ENCODE measurements around the gene HMG20A. TPM values are rescaled to one million over a fixed set of nuclear protein-coding genes. Genes with fewer than 3 reads are reported as not detected.

The HMG20A gene
- total and polyA plus RNA-seq, 10 of the 15 experiments (the other 5 are each of a cell fraction or from before 2014, with no cell fraction given): 30.0 to 98.7 (median 46.8) TPM

- 0 out of 2 replicates have a peak, but pooled peaks have one; percentile 44 for TF ChIP-seq NKRF (conservative IDR thresholded peaks at IDR 0.05)
- 0 out of 2 replicates have a peak, but pooled peaks have one; percentile 29 for TF ChIP-seq HSF1 (IDR thresholded peaks at IDR 0.05; ENCODE audit: low read depth, low read length)
- no peak for TF ChIP-seq RFX5 (IDR thresholded peaks at IDR 0.05; ENCODE audit: low read depth, low read length)
- no peak for TF ChIP-seq SP1 (IDR thresholded peaks at IDR 0.05; ENCODE audit: low read depth, low read length)
- TF ChIP-seq NFYA (IDR thresholded peaks at IDR 0.05; ENCODE audit: borderline replicate concordance, low read depth, low read length): no peak
- TF ChIP-seq NR2C1 (IDR thresholded peaks at IDR 0.05): peak; percentile 84
- peak; percentile 91 for TF ChIP-seq CREM (IDR thresholded peaks at IDR 0.05; ENCODE audit: low read depth)
- no peak for TF ChIP-seq CBX3 (IDR thresholded peaks at IDR 0.05; ENCODE audit: borderline replicate concordance, low read depth)
- no peak for TF ChIP-seq CHD4 (IDR thresholded peaks at IDR 0.05)
- TF ChIP-seq ZNF274 (IDR thresholded peaks at IDR 0.05; ENCODE audit: insufficient read depth, insufficient read length): no peak
- TF ChIP-seq GATAD2B (conservative IDR thresholded peaks at IDR 0.05; ENCODE audit: low read depth): peak; percentile 84
- peak; percentile 87 for TF ChIP-seq IKZF1 (conservative IDR thresholded peaks at IDR 0.05)
- peak; percentile 87 for TF ChIP-seq POLR2AphosphoS5 (IDR thresholded peaks at IDR 0.05; ENCODE audit: low read length)
- no peak for TF ChIP-seq USF2 (IDR thresholded peaks at IDR 0.05; ENCODE audit: borderline replicate concordance, low read depth, low read length)
- TF ChIP-seq JUND (IDR thresholded peaks at IDR 0.05; ENCODE audit: low read depth, low read length): no peak
- TF ChIP-seq HDAC6 (IDR thresholded peaks at IDR 0.05; ENCODE audit: unreplicated experiment): no peak
- no peak for TF ChIP-seq PAX8 (IDR thresholded peaks at IDR 0.05)
- TF ChIP-seq MEF2B (IDR thresholded peaks at IDR 0.05; ENCODE audit: partially characterized antibody, poor library complexity, severe bottlenecking): peak; percentile 77
- no peak for TF ChIP-seq FOXM1 (IDR thresholded peaks at IDR 0.05; ENCODE audit: low read depth, low read length)
- TF ChIP-seq RUNX3 (IDR thresholded peaks at IDR 0.05; ENCODE audit: low read length): peak; percentile 94
- no peak for TF ChIP-seq KDM1A (IDR thresholded peaks at IDR 0.05; ENCODE audit: borderline replicate concordance)
- no peak for TF ChIP-seq ZSCAN29 (IDR thresholded peaks at IDR 0.05)
- peak; percentile 89 for TF ChIP-seq CREB1 (IDR thresholded peaks at IDR 0.05; ENCODE audit: low read depth)
- TF ChIP-seq CEBPB (IDR thresholded peaks at IDR 0.05; ENCODE audit: borderline replicate concordance in 1 of 2, low read depth in 2 of 2, low read length in 2 of 2): peak in 1 of 2 experiments; percentile 65; a peak in 1 of 4 replicates
- peak; percentile 58; the same call in 1 of the 2 replicates for TF ChIP-seq EED (IDR thresholded peaks at IDR 0.05; ENCODE audit: low read depth)
- TF ChIP-seq PBX3 (IDR thresholded peaks at IDR 0.05; ENCODE audit: insufficient replicate concordance, low read depth, low read length): peak; percentile 38
- TF ChIP-seq MEF2A (IDR thresholded peaks at IDR 0.05; ENCODE audit: insufficient read depth, low read depth, low read length): 0 out of 2 replicates have a peak, but pooled peaks have one; percentile 21
These were observed at the start of gene HMG20A (continued) for GRCh38 chr15:77420610-77421369.
